ENCODE data around the gene VAMP4.

DNA sequence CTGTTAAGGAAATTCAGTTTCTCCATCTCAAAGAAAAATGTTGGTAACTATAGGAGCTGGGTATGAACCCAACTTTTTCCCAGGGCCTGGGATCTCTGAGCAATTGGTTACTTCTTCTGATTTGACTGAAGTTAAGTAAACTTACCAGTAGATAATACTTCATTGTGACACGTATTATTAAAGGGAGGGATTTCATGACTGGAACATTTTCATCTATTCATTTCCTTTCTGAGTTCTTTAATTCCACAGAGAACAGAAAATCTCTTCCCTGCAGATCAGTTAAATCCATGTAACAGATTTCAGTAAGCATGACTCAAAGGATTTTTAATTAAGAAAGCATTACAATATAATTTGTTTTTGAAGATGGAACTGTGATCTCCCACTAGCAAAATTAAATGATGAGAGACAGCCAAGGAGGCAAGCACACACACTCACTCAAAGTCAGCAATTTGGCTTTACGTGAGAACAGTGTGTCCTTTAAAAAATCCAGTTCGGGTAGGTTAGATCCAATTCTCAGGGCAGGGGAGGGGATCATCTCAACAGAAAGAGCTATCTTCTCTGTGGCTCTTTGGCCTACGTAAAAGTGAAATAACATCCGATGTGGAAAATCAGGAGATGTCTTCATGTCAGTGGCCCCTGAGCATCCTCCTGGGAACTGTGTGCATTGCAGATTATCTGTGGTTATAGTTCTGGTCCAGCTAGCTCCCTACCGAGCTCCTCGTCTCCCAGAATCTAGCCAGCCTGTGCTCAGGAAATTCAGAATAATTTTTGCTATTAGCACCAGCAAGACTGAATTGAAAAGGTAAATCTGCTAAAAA lies 78.6 kb downstream of the VAMP4 start:
- TF ChIP-seq ZNF274 (IDR thresholded peaks at IDR 0.05; ENCODE audit: low read depth, low read length) (no peak), YY1 (IDR thresholded peaks at IDR 0.05; ENCODE audit: insufficient read depth, insufficient read length) (no peak), SUZ12 (IDR thresholded peaks at IDR 0.05; ENCODE audit: extremely low read depth, insufficient read depth, insufficient read length) (no peak)
